Astrocyte (in vitro differentiated cells and primary cell): ENCODE measurements around the gene TUT4. TPM values are rescaled to one million over a fixed set of nuclear protein-coding genes. Genes with fewer than 3 reads are reported as not detected.

ENCODE experiments used
- DNase-seq: peaks from one replicate; pipeline ENCODE4 v3.0.0-alpha.2; 2010; ENCODE audit warnings: low read depth
- FAIRE-seq: peaks from 2 replicates; lab custom pipeline; 2011; peaks lifted over from hg19 to GRCh38; lab: Jason Lieb, UNC
- H2AFZ ChIP-seq: 2 replicates; pipeline ENCODE4 v1.6.0; 2012; ENCODE audit warnings: low read depth, low read length, inconsistent platforms
- H3K27ac ChIP-seq: 2 replicates; pipeline ENCODE4 v1.5.1; 2011; ENCODE audit warnings: low read depth, low read length, inconsistent platforms
- H3K27me3 ChIP-seq: 2 replicates; pipeline ENCODE4 v1.6.0; 2011; ENCODE audit warnings: low read length, inconsistent platforms; ENCODE audit not compliant: insufficient read depth
- H3K36me3 ChIP-seq: 2 replicates; pipeline ENCODE4 v1.5.1; 2011; ENCODE audit warnings: low read length, inconsistent platforms; ENCODE audit not compliant: insufficient read depth
- H3K4me1 ChIP-seq: 2 replicates; pipeline ENCODE4 v1.5.1; 2011; ENCODE audit warnings: low read length, inconsistent platforms; ENCODE audit not compliant: insufficient read depth
- H3K4me2 ChIP-seq: 2 replicates; pipeline ENCODE4 v1.6.0; 2012; ENCODE audit warnings: low read length, inconsistent platforms
- H3K4me3 ChIP-seq: 2 replicates; pipeline ENCODE4 v1.5.1; 2011; ENCODE audit warnings: low read depth, mild to moderate bottlenecking, low read length, inconsistent platforms; ENCODE audit not compliant: insufficient read depth
- H3K79me2 ChIP-seq: 2 replicates; pipeline ENCODE4 v1.6.0; 2012; ENCODE audit warnings: mild to moderate bottlenecking, low read length, inconsistent platforms; ENCODE audit not compliant: insufficient read depth
- H3K9ac ChIP-seq: 2 replicates; pipeline ENCODE4 v1.6.0; 2012; ENCODE audit warnings: mild to moderate bottlenecking, low read length, inconsistent platforms
- H3K9me3 ChIP-seq: 2 replicates; pipeline ENCODE4 v1.5.1; 2012; ENCODE audit warnings: low read depth, mild to moderate bottlenecking, low read length, inconsistent platforms; ENCODE audit not compliant: insufficient read depth
- H4K20me1 ChIP-seq: 2 replicates; pipeline ENCODE4 v1.6.0; 2012; ENCODE audit warnings: low read length, inconsistent platforms; ENCODE audit not compliant: insufficient read depth
- H3K27ac Mint-ChIP-seq: one replicate; pipeline ENCODE4 v1.8.0; 2021; ENCODE audit warnings: mild to moderate bottlenecking, mixed read lengths; ENCODE audit not compliant: unreplicated experiment
- H3K27me3 Mint-ChIP-seq: one replicate; pipeline ENCODE4 v1.8.0; 2021; ENCODE audit warnings: low read depth, mixed read lengths; ENCODE audit not compliant: unreplicated experiment
- H3K36me3 Mint-ChIP-seq: one replicate; pipeline ENCODE4 v1.8.0; 2021; ENCODE audit warnings: low read depth, mixed read lengths; ENCODE audit not compliant: unreplicated experiment
- H3K4me1 Mint-ChIP-seq: one replicate; pipeline ENCODE4 v1.8.0; 2021; ENCODE audit warnings: low read depth, mixed read lengths; ENCODE audit not compliant: unreplicated experiment
- H3K4me3 Mint-ChIP-seq: one replicate; pipeline ENCODE4 v1.8.0; 2021; ENCODE audit warnings: mild to moderate bottlenecking, moderate library complexity, mixed read lengths; ENCODE audit not compliant: unreplicated experiment
- H3K9me3 Mint-ChIP-seq: one replicate; pipeline ENCODE4 v1.8.0; 2021; ENCODE audit warnings: mild to moderate bottlenecking, mixed read lengths; ENCODE audit not compliant: unreplicated experiment
- CTCF ChIP-seq: IDR thresholded peaks from 2 replicates; pipeline ENCODE4 v1.5.1; 2011; ENCODE audit warnings: low read depth, mild to moderate bottlenecking, inconsistent platforms, low read length, moderate library complexity; ENCODE audit not compliant: insufficient read depth
- EZH2 ChIP-seq: IDR thresholded peaks from 2 replicates; pipeline ENCODE4 v1.6.1; 2012; ENCODE audit warnings: mild to moderate bottlenecking, low read length, inconsistent platforms; ENCODE audit not compliant: insufficient read depth
- total RNA-seq: library from RNA; stranded (reverse); gene quantifications from 2 replicates; pipeline ENCODE4 v1.2.1, GENCODE V29; 2021

Gene TUT4
- total RNA-seq, 1 donor from 2014 or later = 47.0 TPM

DNA sequence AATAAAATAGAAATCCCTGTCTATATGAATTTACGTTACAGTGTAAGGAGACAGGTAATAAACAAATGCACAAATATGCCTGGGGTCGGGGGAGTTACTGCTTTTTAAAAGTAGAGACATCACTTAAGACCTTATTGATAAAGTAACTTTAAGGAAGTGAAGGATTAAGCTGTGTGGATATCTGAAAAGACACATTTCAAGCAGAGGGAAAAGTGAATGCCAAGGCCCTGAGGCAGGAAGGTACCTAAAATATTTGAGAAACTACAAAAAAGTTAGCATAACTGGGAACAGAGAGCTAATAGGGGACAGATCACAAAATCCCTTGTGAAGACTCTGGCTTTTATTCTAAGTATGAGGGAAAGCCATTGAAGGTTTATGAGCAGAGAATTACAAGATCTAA is 41.5 kb downstream of the TUT4 start:
- H3K4me3 ChIP-seq = no peak overlapping the region
- no peak overlapping the region for H3K4me2 ChIP-seq
- DNase-seq (no peak), FAIRE-seq (no peak)
- Mint-ChIP-seq H3K4me3 (no peak overlapping the region), H3K4me1 (peaks cover 4% of the 10 kb centered on the region), H3K27ac (no peak overlapping the region), H3K9me3 (no peaks in the 10 kb centered on the region), H3K27me3 (no peaks in the 10 kb centered on the region), H3K36me3 (peaks cover 4% of the 10 kb centered on the region)
- peaks cover 2% of the 10 kb centered on the region for H4K20me1 ChIP-seq
- peaks cover 3% of the 10 kb centered on the region for H3K36me3 ChIP-seq
- no peaks in the 10 kb centered on the region for H3K27me3 ChIP-seq
- no peaks in the 10 kb centered on the region for H3K79me2 ChIP-seq
- no peaks in the 10 kb centered on the region for H3K9me3 ChIP-seq
- no peaks in the 10 kb centered on the region for H3K4me1 ChIP-seq
- no peak overlapping the region for H2AFZ ChIP-seq
- H3K9ac ChIP-seq = no peak overlapping the region
- no peak for TF ChIP-seq EZH2
- TF ChIP-seq CTCF = no peak
- no peak overlapping the region for H3K27ac ChIP-seq

GRCh38 chr1:52506920-52507546 is 45.9 kb downstream of the TUT4 start:
- Histone ChIP-seq H3K4me2 (no peak overlapping the region), H3K36me3 (no peaks in the 10 kb centered on the region), H3K27me3 (no peaks in the 10 kb centered on the region), H3K9me3 (no peaks in the 10 kb centered on the region), H3K79me2 (no peaks in the 10 kb centered on the region), H4K20me1 (no peaks in the 10 kb centered on the region), H2AFZ (no peak overlapping the region), H3K4me1 (no peaks in the 10 kb centered on the region), H3K4me3 (no peak overlapping the region), H3K9ac (no peak overlapping the region), H3K27ac (no peak overlapping the region)
- Mint-ChIP-seq H3K9me3 (no peaks in the 10 kb centered on the region), H3K27ac (no peak overlapping the region), H3K4me1 (peaks cover 3% of the 10 kb centered on the region), H3K27me3 (no peaks in the 10 kb centered on the region), H3K4me3 (no peak overlapping the region), H3K36me3 (peaks cover 3% of the 10 kb centered on the region)
- DNase-seq (no peak), FAIRE-seq (no peak)
- TF ChIP-seq EZH2 (no peak), CTCF (no peak)

DNA sequence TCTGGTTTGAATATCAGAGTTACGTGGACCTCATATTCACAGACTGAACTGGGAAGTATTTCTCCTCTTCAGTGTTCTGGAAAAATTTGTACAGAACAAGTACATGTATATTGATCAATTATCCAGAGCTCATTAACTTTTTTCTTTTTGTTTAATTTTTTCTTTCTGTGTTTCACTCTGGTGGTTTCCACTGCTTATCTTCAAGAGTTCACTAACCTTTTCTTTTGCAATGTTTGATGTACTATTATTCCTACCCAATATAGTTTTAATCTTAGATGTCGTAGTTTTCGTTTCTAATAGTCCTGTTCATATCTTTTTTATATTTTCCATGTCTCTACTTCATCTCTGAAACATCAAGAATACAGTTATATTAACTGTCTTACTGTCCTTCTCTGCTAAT is 46.5 kb downstream of the TUT4 start:
- Histone ChIP-seq H3K27me3 (no peaks in the 10 kb centered on the region), H3K79me2 (no peaks in the 10 kb centered on the region), H3K4me3 (no peak overlapping the region), H3K9me3 (no peaks in the 10 kb centered on the region), H2AFZ (no peak overlapping the region), H4K20me1 (no peaks in the 10 kb centered on the region), H3K9ac (no peak overlapping the region), H3K27ac (no peak overlapping the region), H3K36me3 (no peaks in the 10 kb centered on the region), H3K4me1 (no peaks in the 10 kb centered on the region), H3K4me2 (no peak overlapping the region)
- no peak overlapping the region for H3K4me3 Mint-ChIP-seq
- H3K4me1 Mint-ChIP-seq = peaks cover 3% of the 10 kb centered on the region
- no peaks in the 10 kb centered on the region for H3K27me3 Mint-ChIP-seq
- no peak overlapping the region for H3K27ac Mint-ChIP-seq
- no peaks in the 10 kb centered on the region for H3K9me3 Mint-ChIP-seq
- FAIRE-seq (no peak), DNase-seq (no peak)
- H3K36me3 Mint-ChIP-seq = peaks cover 3% of the 10 kb centered on the region
- TF ChIP-seq CTCF = no peak
- TF ChIP-seq EZH2 = no peak
